ENCODE data around the gene LRP1. TPM values are rescaled to one million over a fixed set of nuclear protein-coding genes. Genes with fewer than 3 reads are reported as not detected.

Gene LRP1
- total RNA-seq, 1 experiment from 2014 or later: 12.4 TPM

- peaks cover 39% of the 10 kb centered on the region for H3K27me3 Mint-ChIP-seq (ENCODE audit: unreplicated experiment)
- DNase-seq: no peak
- no TSS peak for BruUV-seq (replicated peaks)
- peaks cover 30% of the 10 kb centered on the region for H3K4me1 Mint-ChIP-seq (ENCODE audit: low read depth, unreplicated experiment)
- no peaks in the 10 kb centered on the region for H3K9me3 Mint-ChIP-seq (ENCODE audit: low read depth, unreplicated experiment)
- H3K36me3 Mint-ChIP-seq (ENCODE audit: insufficient read depth, unreplicated experiment): peaks cover 86% of the 10 kb centered on the region
- CTCF ChIA-PET: interaction anchor here (2.8 kb wide), 1 partner anchor 23 kb away, joined by 13 read pairs; no protein-coding TSS in a partner anchor
- peak overlapping the region; percentile 5 for H3K27ac Mint-ChIP-seq (ENCODE audit: unreplicated experiment)
- no peak for TF ChIP-seq CTCF (IDR thresholded peaks at IDR 0.05; ENCODE audit: unreplicated experiment)
- H3K4me3 Mint-ChIP-seq (ENCODE audit: low read depth, unreplicated experiment): peak overlapping the region; percentile 82
- intact Hi-C loops (cut with micrococcal nuclease; ENCODE audit: unreplicated experiment): no loop called here
Observed at GRCh38 chr12:57236925-57237595, 108.8 kb downstream of the LRP1 start.

- Mint-ChIP-seq H3K9me3 (ENCODE audit: low read depth, unreplicated experiment) (no peaks in the 10 kb centered on the region), H3K36me3 (ENCODE audit: insufficient read depth, unreplicated experiment) (peaks cover 84% of the 10 kb centered on the region)
- no peak for TF ChIP-seq CTCF (IDR thresholded peaks at IDR 0.05; ENCODE audit: unreplicated experiment)
Observed at GRCh38 chr12:57237596-57237931, 109.3 kb downstream of the LRP1 start.

DNA sequence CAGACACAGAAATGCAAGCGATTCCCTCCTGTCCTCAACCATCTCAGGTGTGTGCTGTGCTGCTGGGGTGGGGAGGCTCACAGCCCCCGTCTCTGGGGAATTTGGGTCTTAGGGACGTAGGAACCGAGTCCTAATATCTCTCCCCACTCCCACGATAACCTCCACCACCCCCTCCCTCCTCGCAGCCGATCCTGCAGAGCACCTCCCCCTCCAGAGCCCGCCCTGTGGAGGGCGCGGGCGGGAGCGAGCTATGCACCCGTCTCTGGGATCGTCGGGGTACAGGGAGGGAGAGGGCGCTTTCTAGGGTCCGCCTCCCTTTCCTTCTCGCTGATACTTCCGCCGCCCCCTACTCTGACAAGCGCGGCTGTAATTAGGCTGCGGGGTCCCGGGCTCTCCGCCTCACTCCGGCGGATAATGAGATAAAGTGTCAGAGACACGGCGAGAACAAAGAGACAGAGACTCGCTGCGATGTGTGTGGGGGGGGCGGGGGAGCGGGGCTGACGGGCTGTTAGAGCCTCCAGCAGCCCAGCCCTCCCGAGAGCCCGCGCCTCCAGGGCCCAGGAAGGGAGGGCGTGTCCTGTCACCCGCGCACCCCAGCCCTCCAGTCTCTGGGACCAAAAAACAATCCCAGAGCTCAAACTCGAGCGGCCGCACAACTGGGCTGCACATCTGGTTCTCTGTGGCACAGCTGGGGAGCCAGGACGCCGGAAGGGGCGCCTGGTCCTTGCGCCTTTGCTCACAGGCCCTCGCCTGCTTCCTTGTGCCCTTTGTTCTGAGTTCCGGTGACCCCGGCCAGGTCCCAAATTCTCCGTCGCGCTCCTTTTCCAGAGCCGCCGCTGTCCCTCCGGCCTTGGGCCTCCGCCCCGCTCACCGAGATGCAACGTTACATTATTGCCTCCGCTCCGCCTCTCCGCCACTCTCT is 109.9 kb downstream of the LRP1 start:
- BruUV-seq (replicated peaks): no TSS peak
- Mint-ChIP-seq H3K9me3 (ENCODE audit: low read depth, unreplicated experiment) (no peaks in the 10 kb centered on the region), H3K36me3 (ENCODE audit: insufficient read depth, unreplicated experiment) (peaks cover 84% of the 10 kb centered on the region), H3K27ac (ENCODE audit: unreplicated experiment) (peak overlapping the region; percentile 5), H3K4me3 (ENCODE audit: low read depth, unreplicated experiment) (peak overlapping the region; percentile 82), H3K27me3 (ENCODE audit: unreplicated experiment) (peaks cover 50% of the 10 kb centered on the region), H3K4me1 (ENCODE audit: low read depth, unreplicated experiment) (peaks cover 30% of the 10 kb centered on the region)
- CTCF ChIA-PET: interaction anchor here (0.9 to 2.8 kb wide), 4 partner anchors 8 to 25 kb away, joined by 3 to 14 read pairs (median 8); partner anchors contain the start of gene SHMT2
- no peak for DNase-seq
- intact Hi-C loops (cut with micrococcal nuclease; ENCODE audit: unreplicated experiment): no loop called here
- no peak for TF ChIP-seq CTCF (IDR thresholded peaks at IDR 0.05; ENCODE audit: unreplicated experiment)

More at GRCh38 chr12:57237596-57237931, 109.3 kb downstream of the LRP1 start:
- H3K27me3 Mint-ChIP-seq (ENCODE audit: unreplicated experiment): peaks cover 44% of the 10 kb centered on the region
- H3K27ac Mint-ChIP-seq (ENCODE audit: unreplicated experiment): peak overlapping the region; percentile 5
- BruUV-seq (replicated peaks): no TSS peak
- peaks cover 30% of the 10 kb centered on the region for H3K4me1 Mint-ChIP-seq (ENCODE audit: low read depth, unreplicated experiment)
- intact Hi-C loops (cut with micrococcal nuclease; ENCODE audit: unreplicated experiment): no loop called here
- no peak for DNase-seq
- CTCF ChIA-PET: interaction anchor here (2.8 kb wide), 1 partner anchor 24 kb away, joined by 13 read pairs; no protein-coding TSS in a partner anchor
- H3K4me3 Mint-ChIP-seq (ENCODE audit: low read depth, unreplicated experiment): peak overlapping the region; percentile 82

- no TSS peak for BruUV-seq (replicated peaks)
- Mint-ChIP-seq H3K9me3 (ENCODE audit: low read depth, unreplicated experiment) (no peaks in the 10 kb centered on the region), H3K36me3 (ENCODE audit: insufficient read depth, unreplicated experiment) (peaks cover 84% of the 10 kb centered on the region), H3K4me1 (ENCODE audit: low read depth, unreplicated experiment) (peaks cover 30% of the 10 kb centered on the region), H3K4me3 (ENCODE audit: low read depth, unreplicated experiment) (peak overlapping the region; percentile 82), H3K27ac (ENCODE audit: unreplicated experiment) (peak overlapping the region; percentile 40), H3K27me3 (ENCODE audit: unreplicated experiment) (peaks cover 51% of the 10 kb centered on the region)
- intact Hi-C loops (cut with micrococcal nuclease; ENCODE audit: unreplicated experiment): no loop called here
- TF ChIP-seq CTCF (IDR thresholded peaks at IDR 0.05; ENCODE audit: unreplicated experiment): peak; percentile 100
- peak; percentile 94 for DNase-seq
- CTCF ChIA-PET: interaction anchor here (0.9 to 2.8 kb wide), 4 partner anchors 9 to 25 kb away, joined by 3 to 14 read pairs (median 8); partner anchors contain the start of gene SHMT2
Observed at GRCh38 chr12:57238854-57239554, 110.7 kb downstream of the LRP1 start.

Data from Calu3 (cell line).